Neutrophil (primary cell): Measurements from ENCODE around the gene IL36B.

ENCODE experiments used
- H3K27ac ChIP-seq: fragments of 200-600 bp; sonication (generic); 2 replicates; pipeline ENCODE4 v1.5.1; 2016; ENCODE audit warnings: mild to moderate bottlenecking, moderate library complexity
- H3K27me3 ChIP-seq: fragments of 200-600 bp; sonication (generic); 2 replicates; pipeline ENCODE4 v1.6.0; 2016; ENCODE audit warnings: mild to moderate bottlenecking
- H3K36me3 ChIP-seq: fragments of 200-600 bp; sonication (generic); 2 replicates; pipeline ENCODE4 v1.5.1; 2017
- H3K4me1 ChIP-seq, 2 experiments: fragments of 200-600 bp in 1 of 2; sonication (generic) in 1 of 2; 1 replicate in 1 of 2; 2 replicates in 1 of 2; pipeline versions ENCODE4 v1.5.1 to v1.6.1; 2013 to 2016; ENCODE audit warnings: low read depth in 1 of 2, low read length in 1 of 2, mild to moderate bottlenecking in 1 of 2, moderate library complexity in 1 of 2; ENCODE audit not compliant: control insufficient read depth in 1 of 2, insufficient read depth in 1 of 2
- H3K4me3 ChIP-seq, 2 experiments: fragments of 200-600 bp in 1 of 2; sonication (generic) in 1 of 2; 1 replicate in 1 of 2; 2 replicates in 1 of 2; pipeline ENCODE4 v1.5.1; 2013 to 2016; ENCODE audit warnings: low read depth in 1 of 2, low read length in 1 of 2, mild to moderate bottlenecking in 1 of 2, moderate library complexity in 1 of 2
- H3K9me3 ChIP-seq: fragments of 200-600 bp; sonication (generic); 2 replicates; pipeline ENCODE4 v1.5.1; 2016
- TF ChIP-seq, protein P1 (sequence below): fragments of 200-600 bp; sonication (generic); IDR thresholded peaks from 2 replicates; pipeline ENCODE4 v1.5.1; 2016; ENCODE audit warnings: antibody characterized with exemption

The IL36B gene

DNA sequence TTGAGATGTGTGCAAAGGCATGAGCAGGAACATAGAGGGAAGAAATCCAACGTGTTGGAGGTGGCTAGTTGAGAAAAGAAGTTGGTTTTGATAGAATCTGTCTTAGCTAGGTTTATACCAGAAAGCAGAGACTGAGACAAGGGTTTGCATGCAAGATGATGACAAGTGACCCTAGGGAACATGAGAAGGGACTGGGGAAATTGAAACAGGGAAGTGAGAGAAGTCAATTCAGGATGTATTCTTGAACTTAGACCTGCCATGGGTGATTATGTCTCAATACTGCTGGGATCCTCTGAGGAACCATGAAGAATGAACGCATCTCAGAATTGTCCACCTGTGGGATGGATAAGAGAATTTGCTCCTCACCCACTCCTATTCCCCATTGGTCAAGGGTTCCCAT lies 26.9 kb downstream of the IL36B start:
- Histone ChIP-seq H3K4me1 (no peaks in the 10 kb centered on the region), H3K36me3 (no peaks in the 10 kb centered on the region), H3K27ac (no peak overlapping the region), H3K9me3 (no peaks in the 10 kb centered on the region), H3K27me3 (peaks cover 68% of the 10 kb centered on the region), H3K4me3 (no peak overlapping the region)
- TF ChIP-seq, protein P1, sequence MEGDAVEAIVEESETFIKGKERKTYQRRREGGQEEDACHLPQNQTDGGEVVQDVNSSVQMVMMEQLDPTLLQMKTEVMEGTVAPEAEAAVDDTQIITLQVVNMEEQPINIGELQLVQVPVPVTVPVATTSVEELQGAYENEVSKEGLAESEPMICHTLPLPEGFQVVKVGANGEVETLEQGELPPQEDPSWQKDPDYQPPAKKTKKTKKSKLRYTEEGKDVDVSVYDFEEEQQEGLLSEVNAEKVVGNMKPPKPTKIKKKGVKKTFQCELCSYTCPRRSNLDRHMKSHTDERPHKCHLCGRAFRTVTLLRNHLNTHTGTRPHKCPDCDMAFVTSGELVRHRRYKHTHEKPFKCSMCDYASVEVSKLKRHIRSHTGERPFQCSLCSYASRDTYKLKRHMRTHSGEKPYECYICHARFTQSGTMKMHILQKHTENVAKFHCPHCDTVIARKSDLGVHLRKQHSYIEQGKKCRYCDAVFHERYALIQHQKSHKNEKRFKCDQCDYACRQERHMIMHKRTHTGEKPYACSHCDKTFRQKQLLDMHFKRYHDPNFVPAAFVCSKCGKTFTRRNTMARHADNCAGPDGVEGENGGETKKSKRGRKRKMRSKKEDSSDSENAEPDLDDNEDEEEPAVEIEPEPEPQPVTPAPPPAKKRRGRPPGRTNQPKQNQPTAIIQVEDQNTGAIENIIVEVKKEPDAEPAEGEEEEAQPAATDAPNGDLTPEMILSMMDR: no peak

DNA sequence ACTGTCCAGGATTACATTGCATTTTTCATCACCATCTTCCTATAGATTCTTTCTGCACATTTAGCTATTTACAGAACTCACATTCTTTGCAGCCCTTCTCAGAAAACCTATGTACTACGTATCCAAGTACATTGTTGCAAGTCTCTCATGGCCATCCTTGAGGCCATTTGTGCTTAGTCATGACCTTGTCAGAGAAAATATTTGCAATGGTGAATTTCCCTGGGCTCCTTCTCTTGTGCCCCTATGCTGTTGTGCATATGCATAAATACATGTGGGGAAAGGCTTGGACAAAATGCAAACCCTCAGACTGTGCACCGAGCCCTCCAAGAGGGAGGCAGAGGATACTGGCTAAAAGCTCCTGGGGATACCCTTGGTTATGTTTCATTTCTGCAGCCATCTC lies 27.9 kb downstream of the IL36B start:
- TF ChIP-seq, protein P1: no peak
- Histone ChIP-seq H3K27me3 (peaks cover 62% of the 10 kb centered on the region), H3K36me3 (no peaks in the 10 kb centered on the region), H3K27ac (no peak overlapping the region), H3K9me3 (no peaks in the 10 kb centered on the region), H3K4me3 (no peak overlapping the region), H3K4me1 (no peaks in the 10 kb centered on the region)

DNA sequence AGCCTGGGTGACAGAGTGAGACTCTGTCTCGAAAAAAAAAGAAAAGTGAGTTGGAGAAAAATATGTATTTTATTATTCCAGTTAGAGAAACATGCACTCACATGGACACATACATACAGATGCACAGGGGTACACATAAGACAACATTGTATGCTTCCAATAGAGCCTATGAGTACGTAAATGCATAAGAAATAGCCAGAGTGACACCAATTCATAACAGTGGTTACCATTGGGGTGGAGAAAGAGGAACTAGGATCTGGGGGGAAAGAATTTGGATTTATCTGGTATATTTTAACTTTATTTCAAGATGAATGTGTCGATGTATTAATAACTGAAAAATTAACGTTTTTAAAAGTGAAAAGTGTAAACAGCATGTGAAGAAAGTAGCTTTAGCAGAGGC lies 31.4 kb downstream of the IL36B start:
- no peak overlapping the region for H3K27ac ChIP-seq
- H3K9me3 ChIP-seq: no peaks in the 10 kb centered on the region
- H3K4me3 ChIP-seq: no peak overlapping the region
- TF ChIP-seq, protein P1: no peak
- H3K4me1 ChIP-seq: no peaks in the 10 kb centered on the region
- H3K27me3 ChIP-seq: peaks cover 28% of the 10 kb centered on the region
- no peaks in the 10 kb centered on the region for H3K36me3 ChIP-seq

DNA sequence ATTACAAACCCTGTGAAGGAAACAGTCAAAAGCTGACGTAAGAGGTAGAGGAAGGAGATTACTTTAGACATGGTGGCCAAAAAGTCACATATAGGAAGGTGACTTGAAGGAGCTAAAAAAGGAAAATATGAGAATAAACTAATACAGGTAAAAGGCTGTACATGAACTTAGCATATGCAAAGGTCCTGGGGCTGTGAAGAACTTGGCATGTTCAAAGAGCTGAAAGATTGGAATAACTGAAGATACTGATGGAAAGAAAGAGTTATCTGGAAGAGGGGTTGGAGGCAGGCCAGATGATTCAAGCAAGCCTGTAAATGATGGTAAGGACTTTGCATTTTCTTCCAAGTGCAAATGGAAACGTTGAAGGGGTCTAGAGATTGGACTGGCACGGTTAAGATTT lies 34.2 kb downstream of the IL36B start:
- H3K4me1 ChIP-seq: no peaks in the 10 kb centered on the region
- H3K36me3 ChIP-seq: no peaks in the 10 kb centered on the region
- no peak overlapping the region for H3K4me3 ChIP-seq
- no peak overlapping the region for H3K27ac ChIP-seq
- no peaks in the 10 kb centered on the region for H3K9me3 ChIP-seq
- TF ChIP-seq, protein P1: no peak
- H3K27me3 ChIP-seq: peaks cover 11% of the 10 kb centered on the region

DNA sequence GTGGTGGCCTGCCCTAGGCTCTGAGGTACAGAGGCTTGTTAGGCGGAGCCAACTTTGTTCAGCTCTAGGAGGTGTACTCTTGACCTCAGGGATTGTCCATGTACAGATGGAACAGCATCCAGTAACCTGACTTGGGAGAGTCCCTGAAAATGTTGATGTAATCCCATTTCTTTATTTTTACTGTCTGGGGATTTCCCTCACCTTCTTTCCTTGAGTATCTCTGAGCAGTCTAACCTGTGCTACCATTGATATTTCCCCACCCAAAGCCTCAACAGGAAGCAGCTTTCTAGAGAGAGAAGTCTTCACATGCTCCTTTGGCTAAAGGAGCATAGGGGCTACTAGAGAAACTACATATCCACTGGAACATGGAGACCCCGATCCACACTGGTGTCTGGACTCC lies 37.0 kb downstream of the IL36B start:
- no peaks in the 10 kb centered on the region for H3K27me3 ChIP-seq
- H3K4me3 ChIP-seq: no peak overlapping the region
- H3K27ac ChIP-seq: no peak overlapping the region
- TF ChIP-seq, protein P1: no peak
- H3K4me1 ChIP-seq: no peaks in the 10 kb centered on the region
- no peaks in the 10 kb centered on the region for H3K9me3 ChIP-seq
- no peaks in the 10 kb centered on the region for H3K36me3 ChIP-seq

DNA sequence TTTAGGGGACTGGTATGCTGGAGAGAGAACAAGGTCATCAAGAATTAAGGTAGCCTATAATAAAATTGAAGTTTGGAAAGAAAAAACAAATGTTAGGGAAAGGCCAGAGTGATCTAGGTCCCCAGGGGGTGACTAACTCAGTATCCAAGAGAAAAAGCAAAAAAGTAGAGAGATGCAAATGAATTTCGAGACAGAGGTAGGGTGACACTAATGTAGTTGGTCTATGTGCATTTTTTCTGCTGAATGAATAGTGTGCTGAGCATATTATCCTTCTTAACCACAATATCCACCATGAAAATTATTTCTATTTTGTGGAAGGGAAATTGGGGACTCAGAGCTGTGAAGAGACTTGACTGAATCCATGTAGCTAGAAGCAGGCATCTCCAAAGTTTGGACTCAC lies 37.6 kb downstream of the IL36B start:
- no peaks in the 10 kb centered on the region for H3K27me3 ChIP-seq
- H3K4me3 ChIP-seq: no peak overlapping the region
- H3K27ac ChIP-seq: no peak overlapping the region
- no peaks in the 10 kb centered on the region for H3K4me1 ChIP-seq
- no peaks in the 10 kb centered on the region for H3K9me3 ChIP-seq
- H3K36me3 ChIP-seq: no peaks in the 10 kb centered on the region
- TF ChIP-seq, protein P1: no peak
